T follicular helper cell (primary cell): Measurements from ENCODE around the gene ZDHHC22.

ENCODE experiments used
- DNase-seq: peaks from one replicate; pipeline ENCODE4 v3.0.0-alpha.2; 2020; ENCODE audit warnings: low read depth

ZDHHC22 gene

DNA sequence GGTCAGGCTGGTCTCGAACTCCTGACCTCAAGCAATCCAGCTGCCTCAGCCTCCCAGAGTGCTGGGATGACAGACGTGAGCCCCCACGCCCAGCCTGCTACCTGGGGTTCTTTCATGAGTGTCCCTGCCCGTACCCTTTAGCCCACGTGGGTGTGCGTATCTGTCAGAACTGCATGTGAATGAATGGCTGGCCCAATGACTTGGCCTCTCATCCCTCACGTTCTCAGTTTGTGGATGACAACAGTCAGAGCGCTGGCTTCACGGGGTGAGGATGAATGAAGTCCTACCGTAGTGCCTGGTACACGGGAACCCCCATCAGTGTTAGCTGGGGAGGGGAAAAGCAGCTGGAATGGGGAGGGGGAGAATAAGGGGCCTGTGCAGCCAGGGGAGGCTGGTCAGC, 16.1 kb upstream of the ZDHHC22 start:
- no peak for DNase-seq

DNA sequence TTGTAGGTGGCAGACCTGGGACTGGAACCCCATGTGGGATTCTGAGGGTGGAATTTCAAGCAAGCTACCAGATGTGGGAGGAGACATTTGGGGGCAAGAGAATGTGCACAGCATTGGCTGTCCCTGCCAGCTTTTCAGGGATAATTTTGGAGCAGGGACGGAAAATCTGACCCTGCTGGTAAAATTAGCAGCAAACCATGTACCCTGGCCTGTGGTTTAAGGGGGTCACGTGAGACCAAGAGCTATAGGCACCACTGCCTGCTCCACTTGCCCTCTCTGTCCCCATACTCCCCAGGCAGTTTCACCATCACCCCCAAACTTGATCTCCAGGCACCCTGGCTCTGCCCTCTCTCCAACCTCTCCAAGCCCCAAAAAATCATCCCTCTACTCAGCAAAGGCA, 13.5 kb upstream of the ZDHHC22 start:
- DNase-seq = no peak

DNA sequence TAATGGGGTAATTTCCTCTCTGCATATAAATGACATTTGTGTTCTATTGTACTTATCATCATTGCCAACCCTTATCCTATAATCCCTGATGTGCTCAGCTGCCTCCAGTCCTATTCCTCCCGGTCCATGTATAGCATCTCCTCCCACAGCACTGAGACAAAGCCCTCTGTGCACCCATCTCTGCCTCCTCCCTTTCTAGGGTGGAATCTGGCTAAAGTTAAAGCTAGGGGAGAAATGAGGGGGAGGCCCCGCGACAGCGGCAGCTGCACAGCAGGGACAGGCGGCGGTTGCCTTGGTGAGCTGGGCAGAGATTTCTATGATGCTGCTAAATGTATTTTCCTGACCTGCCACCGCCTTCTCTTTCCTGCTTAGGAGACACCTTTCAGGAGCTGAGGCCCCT, 12.8 kb upstream of the ZDHHC22 start:
- DNase-seq = no peak

DNA sequence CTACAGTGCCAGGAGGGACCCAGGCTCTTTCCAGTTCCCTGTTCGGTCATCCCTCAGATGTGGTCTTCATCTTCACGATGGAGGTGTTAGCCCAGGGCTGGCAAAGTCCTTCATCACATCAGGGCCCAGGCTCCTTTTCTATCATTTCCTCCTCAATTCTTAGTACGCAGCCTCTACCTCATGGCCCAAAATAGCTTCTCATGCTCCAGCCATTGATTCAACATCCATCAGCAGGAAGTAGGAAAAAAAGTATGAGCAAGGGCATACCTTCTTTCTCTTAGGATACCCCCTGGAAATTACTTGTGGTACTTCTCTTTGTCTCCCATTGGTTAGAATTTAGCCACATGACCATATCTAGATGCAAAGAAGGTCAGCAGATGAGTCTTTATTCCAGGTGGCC, 12.2 kb upstream of the ZDHHC22 start:
- DNase-seq = no peak

DNA sequence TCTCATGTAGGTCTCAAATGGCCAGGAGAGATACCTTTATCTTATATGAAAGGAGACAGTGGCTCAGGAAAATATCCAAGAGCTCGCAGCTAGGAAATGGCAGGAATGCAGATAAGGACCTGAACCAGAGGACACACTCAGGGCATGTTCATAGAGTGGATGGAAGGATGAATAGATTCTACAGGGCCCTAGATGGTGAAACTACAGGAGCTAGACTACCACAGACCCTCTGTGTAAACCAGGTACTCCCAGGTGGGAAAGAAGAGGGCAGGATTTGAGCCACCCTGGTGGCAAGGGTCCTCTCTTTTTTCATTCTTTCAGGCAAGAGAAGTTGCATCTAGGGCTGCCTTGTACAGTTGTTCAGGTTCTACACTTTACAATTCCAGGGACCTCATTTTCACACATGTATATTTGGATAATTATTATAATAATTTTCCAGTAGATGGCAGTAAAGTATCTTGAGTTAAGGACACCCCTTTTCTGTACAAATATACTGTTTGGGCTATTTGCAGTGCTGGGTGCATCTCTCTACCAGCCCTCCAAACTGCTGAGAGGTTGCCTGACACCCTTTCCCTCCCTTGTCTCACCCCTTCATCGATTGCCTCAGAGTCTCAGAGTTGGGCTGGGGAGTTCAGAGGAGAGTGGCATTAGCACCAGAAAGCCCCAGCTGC, 10.5 kb upstream of the ZDHHC22 start:
- DNase-seq = no peak

DNA sequence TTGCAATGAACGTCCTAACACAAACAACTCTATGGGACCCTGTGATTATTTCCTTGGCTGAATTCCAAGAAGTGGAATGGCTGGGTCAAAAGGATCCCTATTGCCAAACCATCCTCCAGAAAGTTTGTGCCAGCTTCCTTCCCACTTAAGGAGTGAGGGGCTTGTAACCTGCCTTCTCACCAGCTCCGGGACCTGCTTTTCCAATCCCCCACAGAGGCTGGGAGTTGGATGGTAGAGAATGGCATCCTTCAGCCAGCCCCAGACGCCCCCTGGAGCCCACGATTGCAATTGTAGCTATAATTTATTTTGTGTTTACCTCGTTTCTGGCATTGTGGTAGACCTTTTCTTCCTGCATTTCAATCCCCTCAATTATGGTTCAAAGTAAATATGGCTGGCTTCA, 9.7 kb upstream of the ZDHHC22 start:
- DNase-seq = no peak

DNA sequence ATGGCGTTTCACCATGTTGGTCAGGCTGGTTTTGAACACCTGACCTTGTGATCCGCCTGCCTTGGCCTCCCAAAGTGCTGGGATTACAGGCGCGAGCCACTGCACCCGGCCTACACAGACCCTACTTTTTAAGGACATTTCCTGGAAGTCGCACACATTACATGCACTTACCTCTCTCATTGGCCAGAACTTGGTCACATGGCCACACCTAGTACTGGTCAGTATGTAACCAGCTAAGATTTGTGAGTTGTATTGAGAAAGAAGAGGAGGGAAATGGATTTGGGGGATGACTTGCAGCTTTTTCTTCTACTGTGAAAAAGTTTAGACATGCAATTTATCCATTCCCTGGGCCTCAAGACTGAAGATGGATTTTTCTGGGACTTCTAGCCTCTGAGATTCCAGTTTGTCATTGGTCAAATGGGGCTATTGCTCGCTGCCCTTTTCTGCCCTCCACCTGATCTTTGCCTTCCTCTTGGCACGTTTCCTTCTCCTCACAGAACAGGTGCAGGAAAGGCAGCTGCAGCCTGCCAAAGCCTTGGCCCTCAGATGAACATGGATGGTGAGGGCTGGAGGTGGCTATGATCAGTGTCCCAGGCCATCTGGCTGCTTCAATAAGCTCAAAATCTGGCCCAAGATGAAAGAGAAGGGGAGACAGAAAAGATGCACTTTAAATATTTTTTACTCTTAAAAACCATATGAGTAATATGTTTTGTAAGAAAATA, 7.1 kb upstream of the ZDHHC22 start:
- no peak for DNase-seq

DNA sequence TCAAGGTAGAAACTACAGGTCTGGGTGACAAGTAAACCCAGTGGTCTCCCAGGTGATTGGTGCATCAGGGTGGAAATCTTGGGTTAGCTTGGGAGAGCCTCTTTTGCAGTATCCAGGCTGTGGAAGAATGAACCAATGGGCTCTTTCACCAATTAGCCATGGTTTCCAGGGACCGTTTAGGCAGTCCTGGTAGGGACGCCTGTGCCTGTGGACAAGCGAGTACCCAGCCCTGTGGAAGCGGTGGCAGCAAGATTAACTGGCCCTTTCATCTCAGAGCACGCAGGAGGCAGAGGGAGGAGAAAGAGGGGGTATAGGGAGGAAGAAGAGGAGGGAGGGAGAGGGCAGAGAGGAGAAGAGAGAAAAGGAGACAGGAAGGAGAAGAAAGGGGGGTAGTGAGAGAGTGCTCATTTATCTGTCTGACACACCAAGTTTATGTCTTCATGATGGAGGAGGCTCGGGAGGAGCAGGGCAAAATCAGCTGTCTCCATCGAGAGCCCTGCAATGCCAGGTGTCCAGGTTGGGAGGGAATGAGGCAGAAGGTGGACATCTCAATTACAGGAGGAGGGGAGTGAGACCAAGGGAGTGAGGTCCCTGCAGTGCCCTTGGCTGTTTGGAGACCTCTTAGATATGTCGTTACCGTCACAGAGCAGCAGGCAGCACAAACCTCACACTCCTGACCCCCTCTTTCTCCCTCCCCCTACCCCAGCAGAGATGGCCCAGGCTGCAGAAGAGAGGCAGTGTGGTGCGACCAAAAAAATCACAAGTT, 4.6 kb upstream of the ZDHHC22 start:
- no peak for DNase-seq

DNA sequence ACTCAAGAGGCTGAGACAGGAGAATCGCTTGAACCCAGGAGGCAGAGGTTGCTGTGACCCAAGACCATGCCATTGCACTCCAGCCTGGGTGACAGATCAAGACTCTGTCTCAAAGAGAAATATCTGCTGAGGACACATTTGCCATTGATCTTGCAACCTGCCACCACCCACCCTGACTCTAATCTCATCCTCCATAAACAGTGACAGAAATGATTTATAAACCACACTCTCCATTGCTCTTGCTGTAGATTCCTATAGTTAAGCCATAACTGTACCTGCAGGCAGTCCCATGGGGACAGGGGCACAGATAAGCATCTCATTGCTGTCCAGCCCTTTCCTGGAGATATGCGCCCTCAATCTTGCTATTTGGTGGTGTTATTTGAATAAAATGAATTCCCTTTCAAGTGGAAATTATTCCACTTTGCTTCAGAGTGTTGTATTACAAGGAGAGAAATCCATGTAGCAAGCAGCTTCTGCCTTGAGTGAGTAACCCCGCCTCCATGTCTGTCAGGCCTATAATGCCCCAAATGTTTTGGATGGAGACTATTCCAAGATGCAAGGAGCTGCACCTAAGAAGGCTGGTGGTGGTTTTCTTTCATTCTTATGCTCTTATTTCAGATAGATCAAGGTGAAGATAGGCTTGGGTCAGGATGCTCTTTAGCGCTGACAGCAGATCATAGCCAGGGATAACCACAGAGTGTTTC, 3.0 kb upstream of the ZDHHC22 start:
- no peak for DNase-seq

DNA sequence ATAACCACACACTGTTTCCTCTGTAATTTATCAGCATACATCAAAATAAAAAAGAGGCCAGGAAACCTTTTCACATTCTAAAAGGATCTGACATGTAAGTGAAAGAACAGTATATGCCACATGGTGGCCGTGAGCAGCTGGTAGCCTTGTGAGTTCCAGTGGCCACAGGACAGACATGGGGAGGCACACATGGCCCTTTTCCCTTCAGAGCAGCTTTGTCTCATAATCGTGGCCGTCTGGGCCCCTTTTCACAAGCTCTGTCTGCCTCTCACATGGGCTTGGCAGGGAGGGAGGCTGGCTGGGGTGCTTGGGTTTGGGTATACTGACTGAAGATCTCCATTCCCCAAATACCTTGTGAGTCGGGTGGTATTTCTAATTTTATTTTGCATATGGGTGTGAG, 1.5 kb upstream of the ZDHHC22 start:
- no peak for DNase-seq

DNA sequence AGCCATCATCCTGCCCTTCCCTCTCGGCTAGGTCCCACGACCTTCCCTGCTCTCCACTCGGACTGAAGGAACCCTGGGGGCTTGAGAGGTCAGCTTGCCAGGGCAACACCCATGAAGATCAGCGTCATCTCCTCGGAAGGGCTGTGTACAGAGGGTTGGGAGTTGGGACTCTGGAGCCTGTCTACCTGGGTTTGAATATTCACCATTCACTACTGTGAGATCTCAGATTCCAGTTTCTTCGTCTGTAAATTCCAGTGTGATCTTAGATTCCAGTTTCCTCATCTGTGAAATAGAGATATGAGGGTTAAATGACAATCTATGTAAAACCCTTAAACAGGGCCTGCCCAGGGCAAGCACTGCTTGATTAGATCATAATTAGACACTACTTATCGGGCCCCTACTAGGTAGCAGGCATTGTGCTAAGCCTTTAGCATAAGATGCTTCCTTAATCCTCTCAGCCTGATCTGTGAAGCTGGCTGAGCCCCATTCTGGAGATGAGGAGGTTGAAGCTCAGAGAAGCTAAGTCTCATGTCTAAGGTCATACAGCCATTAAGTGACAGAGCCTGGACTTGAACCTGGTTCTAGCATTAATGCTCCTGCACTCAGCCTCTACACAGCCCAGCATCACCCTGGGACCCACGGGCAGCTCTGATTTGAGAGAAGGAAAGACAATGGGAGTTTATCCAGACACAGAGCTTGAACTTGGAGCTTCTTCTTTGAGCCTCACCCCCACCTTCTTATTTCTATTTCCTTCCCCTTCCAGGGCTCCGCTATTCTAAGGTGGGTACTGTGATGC, 612 bp upstream of the ZDHHC22 start:
- DNase-seq = no peak

DNA sequence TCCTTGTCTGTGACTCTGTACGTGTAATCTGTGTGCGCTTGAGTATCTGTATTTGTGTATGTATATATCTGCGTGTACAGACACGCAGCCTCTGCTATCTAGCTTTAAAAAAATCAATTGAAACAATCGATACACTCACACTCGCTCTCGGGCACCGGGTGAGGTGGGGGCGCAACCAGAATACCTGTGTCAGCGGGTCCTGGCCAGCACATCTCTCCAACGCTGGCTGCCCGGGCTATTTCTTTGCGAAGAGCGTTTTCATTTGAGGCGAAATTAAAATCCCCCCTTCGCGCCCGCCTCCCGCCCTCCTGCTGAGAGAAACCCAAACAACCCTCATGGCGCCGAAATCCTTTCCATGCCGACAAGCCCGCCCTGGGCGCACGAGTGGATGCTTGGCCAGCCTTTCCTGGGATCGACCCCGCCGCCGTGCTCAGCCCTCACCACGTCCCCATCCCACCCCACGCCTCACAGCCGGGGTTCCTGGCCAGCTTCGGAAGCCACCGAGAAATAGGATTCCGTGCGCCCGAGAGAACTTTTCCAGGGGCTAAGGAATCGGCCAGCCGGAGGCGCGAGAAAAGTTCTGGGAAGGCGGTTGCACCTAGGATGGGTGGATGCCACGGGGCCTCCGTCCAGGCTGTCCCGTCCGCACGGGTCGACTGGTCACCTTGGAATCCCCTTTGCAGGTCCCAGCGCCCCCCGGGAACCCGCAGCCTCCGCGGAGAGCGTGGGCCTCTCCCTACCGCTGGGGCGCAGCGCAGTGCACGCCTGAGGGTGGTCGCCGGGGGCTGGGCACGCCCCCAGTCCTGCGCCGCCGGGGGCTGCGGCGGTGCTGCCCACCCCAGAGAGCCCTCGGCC, 1.0 kb downstream of the ZDHHC22 start:
- no peak for DNase-seq

DNA sequence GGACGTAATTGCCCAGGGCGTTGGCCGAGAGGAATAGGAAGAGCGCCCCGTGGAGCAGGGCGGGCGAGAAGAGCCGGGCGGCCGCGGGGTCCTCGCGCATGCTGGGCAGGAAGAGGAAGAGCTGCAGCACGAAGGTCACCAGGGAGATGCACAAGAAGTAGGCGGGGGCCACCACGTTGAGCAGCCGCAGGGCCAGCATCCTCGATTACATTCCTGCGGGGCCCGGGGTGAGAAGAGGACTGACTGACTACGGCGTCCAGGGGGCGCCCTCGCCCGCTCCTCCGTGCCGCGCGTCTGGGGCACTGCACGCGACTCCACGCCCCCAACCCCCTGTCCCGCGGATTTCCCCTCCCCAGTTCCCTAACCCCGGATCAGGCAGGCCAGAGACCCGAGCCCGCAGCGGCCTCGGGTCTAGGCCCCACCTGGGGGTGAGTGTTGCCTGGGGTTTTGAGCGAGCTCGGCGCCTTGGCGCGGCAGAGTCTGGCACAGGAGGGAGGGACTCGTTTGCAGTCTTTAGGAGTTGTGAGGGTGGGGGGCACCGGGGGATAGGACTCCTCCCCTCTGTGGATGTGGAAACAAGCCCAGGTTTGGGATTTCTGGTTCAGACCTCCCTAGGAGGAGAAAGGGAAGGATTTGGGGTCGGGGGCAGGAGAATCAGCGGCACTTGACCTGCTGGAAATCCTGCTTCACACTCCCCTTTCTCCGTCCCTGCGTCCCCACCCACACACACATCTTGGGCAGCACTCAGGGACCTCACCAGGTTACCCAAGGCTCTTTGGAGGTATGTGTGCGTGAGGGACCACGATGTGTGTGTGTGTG, 1.8 kb downstream of the ZDHHC22 start:
- peak; percentile 22 for DNase-seq

DNA sequence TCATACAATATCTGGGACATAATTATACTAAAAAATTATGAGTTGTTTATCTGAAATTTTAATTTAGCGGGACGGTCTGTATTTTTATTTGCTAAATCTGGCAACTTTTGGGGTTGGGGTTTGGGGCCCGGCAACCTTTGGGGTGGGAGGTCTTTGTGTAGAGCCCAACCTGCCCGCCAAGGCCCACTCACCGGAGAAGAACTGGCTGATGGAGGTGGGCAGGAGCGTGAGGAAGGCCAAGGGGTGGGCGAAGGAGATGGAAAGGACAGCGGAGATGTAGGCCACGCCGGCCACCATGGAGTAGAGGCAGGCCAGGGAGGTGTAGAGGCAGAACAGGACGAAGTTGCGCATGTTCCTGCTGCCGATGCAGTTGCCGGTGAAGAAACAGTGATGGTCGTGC, 2.6 kb downstream of the ZDHHC22 start:
- no peak for DNase-seq

DNA sequence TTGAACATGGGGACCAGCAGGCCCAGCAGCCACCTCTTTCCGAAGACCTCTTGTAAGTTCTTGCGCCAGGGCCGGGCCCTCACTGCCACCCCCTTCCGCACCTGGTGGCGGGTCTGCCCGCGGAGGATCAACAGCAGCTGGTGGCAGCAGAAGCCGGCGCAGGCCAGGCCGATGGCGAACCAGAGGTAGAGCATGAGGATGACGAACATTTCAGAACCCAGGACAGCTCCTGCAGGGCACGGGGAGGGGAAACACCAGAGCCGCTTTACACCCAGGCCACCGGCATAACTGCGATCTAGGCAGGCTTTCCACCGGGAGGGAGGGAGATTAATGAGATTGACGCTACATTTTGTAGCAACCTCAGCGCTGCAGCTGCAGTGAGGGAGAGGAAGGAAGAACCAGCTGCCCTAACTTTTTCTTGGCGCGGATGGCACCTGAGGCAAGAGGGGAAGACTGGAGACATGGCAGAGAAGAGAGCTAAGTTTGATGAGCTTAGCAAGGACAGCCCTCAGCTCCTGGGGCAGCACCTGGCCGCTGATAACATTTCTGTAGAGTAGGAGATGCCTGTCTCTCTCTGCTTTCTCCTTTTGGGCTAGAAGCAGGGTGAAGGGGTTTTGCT, 7.8 kb downstream of the ZDHHC22 start:
- DNase-seq = peak; percentile 42

DNA sequence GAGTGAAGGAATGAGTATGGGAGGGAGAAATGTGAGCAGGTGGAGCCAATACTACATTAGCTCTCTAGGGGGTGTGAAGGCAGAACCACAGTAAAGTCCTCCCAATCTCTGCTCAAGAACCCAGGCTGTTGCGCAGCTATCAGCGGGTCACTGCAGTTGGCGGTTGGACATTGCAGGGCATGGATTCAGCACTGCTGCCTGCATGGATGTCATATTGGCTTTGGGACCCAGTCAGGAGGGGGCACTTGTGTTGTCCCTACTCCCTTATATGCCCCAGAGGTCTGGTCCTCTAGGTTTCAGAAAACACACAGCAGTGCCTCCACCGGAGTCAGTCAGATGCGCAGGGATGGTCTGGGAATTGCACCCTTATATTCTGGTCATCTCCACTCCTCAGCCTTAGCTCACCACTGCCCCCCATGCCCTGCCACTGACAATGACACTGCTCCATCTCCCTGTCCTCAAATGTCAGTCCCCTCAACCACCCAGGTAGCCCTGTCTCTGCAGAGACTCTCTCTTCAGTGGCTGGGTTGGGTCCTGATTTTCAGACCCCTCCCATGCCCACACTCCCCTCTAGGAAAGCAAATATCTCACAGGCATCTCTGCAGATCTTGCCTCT, 9.6 kb downstream of the ZDHHC22 start:
- no peak for DNase-seq

DNA sequence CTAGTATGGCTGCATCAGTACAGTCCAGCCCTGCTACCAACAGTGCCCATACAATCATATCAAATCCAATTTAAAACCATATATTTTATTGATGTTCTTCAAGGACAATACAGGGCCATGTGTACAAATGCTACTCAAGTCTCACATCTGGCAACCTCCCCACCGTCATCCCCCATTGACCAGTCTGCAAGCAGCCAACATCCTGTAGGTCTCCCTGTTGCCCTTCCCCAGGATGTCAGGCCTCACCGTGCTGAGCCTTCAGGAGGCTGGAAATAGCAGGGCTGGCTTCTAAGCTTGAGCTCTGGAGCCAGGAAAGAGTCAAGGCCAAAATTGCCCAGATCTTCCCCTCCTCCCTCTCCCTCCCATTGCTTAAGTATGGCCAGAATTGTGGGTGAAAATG, 10.4 kb downstream of the ZDHHC22 start:
- DNase-seq = no peak

DNA sequence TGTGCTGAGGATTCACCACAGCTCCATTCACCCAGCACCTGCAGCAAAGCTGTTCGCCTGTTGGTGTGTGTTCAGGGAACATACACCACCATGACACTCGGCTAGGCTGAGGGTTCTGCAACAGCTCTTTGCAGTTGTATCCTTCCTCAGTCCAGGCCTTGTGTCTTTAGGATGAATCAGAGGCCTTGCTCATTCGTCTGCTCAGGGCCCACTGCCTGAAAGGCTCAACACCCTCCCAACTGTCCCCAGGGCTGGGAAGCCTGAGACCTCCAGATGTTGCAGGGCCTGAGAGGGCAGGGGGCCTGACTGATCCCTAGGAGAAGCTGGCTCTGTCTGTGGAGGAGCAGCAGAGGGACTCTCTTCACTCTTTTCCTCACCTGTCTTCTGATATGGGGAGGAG, 11.2 kb downstream of the ZDHHC22 start:
- DNase-seq = no peak

DNA sequence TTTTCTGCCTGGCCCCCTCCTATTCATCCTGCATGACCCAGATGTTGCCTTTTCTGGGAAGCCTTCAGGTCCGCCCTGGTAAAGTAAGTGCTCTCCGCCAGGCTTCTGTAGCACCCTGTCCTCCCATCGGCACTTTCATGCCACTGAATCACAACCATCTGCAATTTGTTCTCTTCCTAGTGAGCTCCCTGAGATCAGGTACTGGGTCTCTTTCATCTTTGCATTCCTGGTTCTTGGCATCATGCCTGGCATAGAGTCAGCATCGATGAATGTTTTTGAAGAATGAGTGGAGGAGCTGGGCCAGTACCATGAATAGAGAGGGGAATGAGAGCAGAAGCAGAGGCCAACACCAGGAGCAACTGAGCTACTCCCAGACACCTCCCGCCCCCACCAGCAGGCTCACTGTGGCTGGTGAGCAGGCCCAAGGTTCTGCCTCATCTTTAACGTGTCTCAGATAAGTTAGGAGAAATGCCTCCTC, 13.1 kb downstream of the ZDHHC22 start:
- DNase-seq = no peak
